ENCODE results near the gene GAB4.
"Not testable (repeated sequence)": the region's sequence is repeated elsewhere in the genome, so short reads cannot be mapped to it uniquely, and the experiment has no call there.

GAB4 gene

GRCh38 chr22:17007852-17008731, at the start of gene GAB4:
GAB4 (minus strand) TSS chr22:17008222; CDS start chr22:17008114, 108 bp downstream.
- no peak for DNase-seq (ENCODE audit: low read depth)

GRCh38 chr22:17056807-17057206, 48.8 kb upstream of the GAB4 start:
- DNase-seq (ENCODE audit: low read depth) = no peak

GRCh38 chr22:17056058-17056457, 48.0 kb upstream of the GAB4 start:
- DNase-seq (ENCODE audit: low read depth) = no peak

- no peak for DNase-seq (ENCODE audit: low read depth)
Measured at GRCh38 chr22:17047656-17048055, 39.6 kb upstream of the GAB4 start.

- no peak for DNase-seq (ENCODE audit: low read depth)
Measured at GRCh38 chr22:17046566-17047348, 38.7 kb upstream of the GAB4 start.

- DNase-seq (ENCODE audit: low read depth) = no peak
Measured at GRCh38 chr22:17043521-17043920, 35.5 kb upstream of the GAB4 start.

- DNase-seq (ENCODE audit: low read depth) = not testable (repeated sequence)
Measured at GRCh38 chr22:17036842-17037711, 29.1 kb upstream of the GAB4 start.

- DNase-seq (ENCODE audit: low read depth) = not testable (repeated sequence)
Measured at GRCh38 chr22:17035976-17036841, 28.2 kb upstream of the GAB4 start.

- DNase-seq (ENCODE audit: low read depth) = no peak
Measured at GRCh38 chr22:17035246-17035645, 27.2 kb upstream of the GAB4 start.

GRCh38 chr22:17034532-17034931, 26.5 kb upstream of the GAB4 start:
- DNase-seq (ENCODE audit: low read depth) = not testable (repeated sequence)

GRCh38 chr22:17032277-17032676, 24.3 kb upstream of the GAB4 start:
- not testable (repeated sequence) for DNase-seq (ENCODE audit: low read depth)

- not testable (repeated sequence) for DNase-seq (ENCODE audit: low read depth)
Measured at GRCh38 chr22:17024380-17024779, 16.4 kb upstream of the GAB4 start.

- DNase-seq (ENCODE audit: low read depth) = not testable (repeated sequence)
Measured at GRCh38 chr22:17015552-17015951, 7.5 kb upstream of the GAB4 start.

GRCh38 chr22:17014101-17014440, 6.0 kb upstream of the GAB4 start:
- DNase-seq (ENCODE audit: low read depth) = not testable (repeated sequence)

- DNase-seq (ENCODE audit: low read depth) = no peak
Measured at GRCh38 chr22:17013396-17014100, 5.5 kb upstream of the GAB4 start.

- DNase-seq (ENCODE audit: low read depth) = no peak
Measured at GRCh38 chr22:17012267-17012666, 4.2 kb upstream of the GAB4 start.

- no peak for DNase-seq (ENCODE audit: low read depth)
Measured at GRCh38 chr22:17009640-17010291, 1.7 kb upstream of the GAB4 start.

GRCh38 chr22:17007257-17007656, 765 bp downstream of the GAB4 start:
- DNase-seq (ENCODE audit: low read depth) = no peak

- DNase-seq (ENCODE audit: low read depth) = no peak
Measured at GRCh38 chr22:16989915-16990314, 18.1 kb downstream of the GAB4 start.

GRCh38 chr22:16988257-16988656, 19.8 kb downstream of the GAB4 start:
- no peak for DNase-seq (ENCODE audit: low read depth)
